Measurements from ENCODE around the gene NBAS.

DNA sequence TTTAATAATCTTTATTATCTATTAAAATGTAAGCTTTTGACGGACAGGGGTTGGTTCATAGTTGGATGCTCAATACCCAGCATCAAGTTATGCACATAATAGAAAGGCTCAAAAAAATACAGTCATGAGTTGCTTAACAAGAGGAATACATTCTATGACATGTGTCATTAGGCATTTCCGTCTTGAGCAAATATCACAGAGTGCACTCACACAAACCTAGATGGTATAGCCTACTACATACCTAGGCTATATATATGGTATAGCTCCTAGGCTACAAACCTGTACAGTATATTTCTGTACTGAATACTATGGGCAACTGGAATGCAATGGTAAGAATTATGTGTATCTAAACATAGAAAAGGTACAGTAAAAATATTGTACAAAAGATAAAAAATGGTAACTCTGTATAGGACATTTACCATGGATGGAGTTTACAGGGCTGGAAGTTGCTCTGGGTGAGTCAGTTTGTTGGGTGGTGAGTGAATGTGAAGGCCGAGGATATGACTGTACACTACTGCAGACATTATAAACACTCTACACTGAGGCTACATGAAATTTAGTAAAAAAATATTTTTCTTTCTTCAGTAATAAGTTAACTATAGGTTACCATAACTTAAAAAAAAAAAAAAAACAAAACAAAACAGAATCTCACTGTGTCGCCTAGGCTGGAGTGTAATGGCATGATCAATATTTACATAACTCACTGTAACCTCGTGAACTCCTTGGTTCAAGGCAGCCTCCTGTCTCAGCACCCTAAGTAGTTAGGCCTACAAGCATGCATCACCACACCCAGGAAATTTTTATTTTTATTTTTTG lies 201.2 kb downstream of the NBAS start:
- no peak for TF ChIP-seq EZH2 (IDR thresholded peaks at IDR 0.05; ENCODE audit: low read depth)
- TF ChIP-seq, protein P1, sequence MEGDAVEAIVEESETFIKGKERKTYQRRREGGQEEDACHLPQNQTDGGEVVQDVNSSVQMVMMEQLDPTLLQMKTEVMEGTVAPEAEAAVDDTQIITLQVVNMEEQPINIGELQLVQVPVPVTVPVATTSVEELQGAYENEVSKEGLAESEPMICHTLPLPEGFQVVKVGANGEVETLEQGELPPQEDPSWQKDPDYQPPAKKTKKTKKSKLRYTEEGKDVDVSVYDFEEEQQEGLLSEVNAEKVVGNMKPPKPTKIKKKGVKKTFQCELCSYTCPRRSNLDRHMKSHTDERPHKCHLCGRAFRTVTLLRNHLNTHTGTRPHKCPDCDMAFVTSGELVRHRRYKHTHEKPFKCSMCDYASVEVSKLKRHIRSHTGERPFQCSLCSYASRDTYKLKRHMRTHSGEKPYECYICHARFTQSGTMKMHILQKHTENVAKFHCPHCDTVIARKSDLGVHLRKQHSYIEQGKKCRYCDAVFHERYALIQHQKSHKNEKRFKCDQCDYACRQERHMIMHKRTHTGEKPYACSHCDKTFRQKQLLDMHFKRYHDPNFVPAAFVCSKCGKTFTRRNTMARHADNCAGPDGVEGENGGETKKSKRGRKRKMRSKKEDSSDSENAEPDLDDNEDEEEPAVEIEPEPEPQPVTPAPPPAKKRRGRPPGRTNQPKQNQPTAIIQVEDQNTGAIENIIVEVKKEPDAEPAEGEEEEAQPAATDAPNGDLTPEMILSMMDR (conservative IDR thresholded peaks at IDR 0.05) = no peak
